Mesendoderm (in vitro differentiated cells): ENCODE measurements around the gene DNAJA3.
"Not testable (repeated sequence)": the region's sequence is repeated elsewhere in the genome, so short reads cannot be mapped to it uniquely, and the experiment has no call there.

ENCODE experiments used
- DNase-seq: peaks from one replicate; pipeline ENCODE4 v3.0.0; 2013
- H2AK5ac ChIP-seq: 2 replicates; pipeline ENCODE4 v1.6.1; 2013; ENCODE audit warnings: low read length, inconsistent platforms
- H2BK120ac ChIP-seq: 2 replicates; pipeline ENCODE4 v1.6.1; 2013; ENCODE audit warnings: low read depth, mild to moderate bottlenecking, low read length, moderate library complexity, mixed read lengths
- H2BK15ac ChIP-seq: replicated peaks from 2 replicates; pipeline ENCODE4 v1.6.1; 2013; ENCODE audit warnings: low read depth, mild to moderate bottlenecking, moderate library complexity
- H2BK5ac ChIP-seq: 2 replicates; pipeline ENCODE4 v1.6.1; 2013; ENCODE audit warnings: low read length, inconsistent platforms
- H3K18ac ChIP-seq: 2 replicates; pipeline ENCODE4 v1.6.1; 2013; ENCODE audit warnings: mild to moderate bottlenecking, low read length, mixed read lengths
- H3K23ac ChIP-seq: one replicate; pipeline ENCODE4 v1.6.1; 2013; ENCODE audit warnings: low read length
- H3K27ac ChIP-seq: 2 replicates; pipeline ENCODE4 v1.5.1; 2013; ENCODE audit warnings: low read depth, mild to moderate bottlenecking, inconsistent platforms, low read length, moderate library complexity
- H3K27me3 ChIP-seq: 2 replicates; pipeline ENCODE4 v1.6.1; 2013; ENCODE audit warnings: low read length, control low read depth, mild to moderate bottlenecking, inconsistent platforms; ENCODE audit not compliant: insufficient read depth, poor library complexity
- H3K36me3 ChIP-seq: 2 replicates; pipeline ENCODE4 v1.6.1; 2013; ENCODE audit warnings: low read length, inconsistent platforms; ENCODE audit not compliant: control insufficient read depth, insufficient read depth
- H3K4ac ChIP-seq: one replicate; pipeline ENCODE4 v1.6.1; 2013; ENCODE audit warnings: low read depth, mild to moderate bottlenecking, low read length, moderate library complexity
- H3K4me1 ChIP-seq: 2 replicates; pipeline ENCODE4 v1.6.1; 2013; ENCODE audit warnings: low read depth, low read length, inconsistent platforms; ENCODE audit not compliant: control insufficient read depth
- H3K4me2 ChIP-seq: 2 replicates; pipeline ENCODE4 v1.6.1; 2013; ENCODE audit warnings: low read length
- H3K4me3 ChIP-seq: 2 replicates; pipeline ENCODE4 v1.5.1; 2013; ENCODE audit warnings: mild to moderate bottlenecking, low read length
- H3K56ac ChIP-seq: one replicate; pipeline ENCODE4 v1.6.1; 2013; ENCODE audit warnings: low read length
- H3K79me1 ChIP-seq: 2 replicates; pipeline ENCODE4 v1.6.1; 2013; ENCODE audit warnings: low read length, inconsistent platforms
- H3K79me2 ChIP-seq: 2 replicates; pipeline ENCODE4 v1.6.1; 2013; ENCODE audit warnings: mild to moderate bottlenecking, low read length; ENCODE audit not compliant: control insufficient read depth, insufficient read depth
- H3K9ac ChIP-seq: 2 replicates; pipeline ENCODE4 v1.6.1; 2013; ENCODE audit warnings: low read length, inconsistent platforms
- H4K5ac ChIP-seq: one replicate; pipeline ENCODE4 v1.6.1; 2013; ENCODE audit warnings: low read length
- H4K8ac ChIP-seq: one replicate; pipeline ENCODE4 v1.6.1; 2013; ENCODE audit warnings: low read depth, mild to moderate bottlenecking, control low read depth, low read length, moderate library complexity
- WGBS: extraction: QIAGEN DNeasy Blood & Tissue Kit; methylation state at CpG from one replicate; pipeline ENCODE4 v1.1.7; 2013; ENCODE audit warnings: low lambda C conversion rate, missing lambda C conversion rate; ENCODE audit not compliant: insufficient coverage; ENCODE audit errors: extremely low coverage; 5-methylcytosine and 5-hydroxymethylcytosine counted together

Gene DNAJA3

DNA sequence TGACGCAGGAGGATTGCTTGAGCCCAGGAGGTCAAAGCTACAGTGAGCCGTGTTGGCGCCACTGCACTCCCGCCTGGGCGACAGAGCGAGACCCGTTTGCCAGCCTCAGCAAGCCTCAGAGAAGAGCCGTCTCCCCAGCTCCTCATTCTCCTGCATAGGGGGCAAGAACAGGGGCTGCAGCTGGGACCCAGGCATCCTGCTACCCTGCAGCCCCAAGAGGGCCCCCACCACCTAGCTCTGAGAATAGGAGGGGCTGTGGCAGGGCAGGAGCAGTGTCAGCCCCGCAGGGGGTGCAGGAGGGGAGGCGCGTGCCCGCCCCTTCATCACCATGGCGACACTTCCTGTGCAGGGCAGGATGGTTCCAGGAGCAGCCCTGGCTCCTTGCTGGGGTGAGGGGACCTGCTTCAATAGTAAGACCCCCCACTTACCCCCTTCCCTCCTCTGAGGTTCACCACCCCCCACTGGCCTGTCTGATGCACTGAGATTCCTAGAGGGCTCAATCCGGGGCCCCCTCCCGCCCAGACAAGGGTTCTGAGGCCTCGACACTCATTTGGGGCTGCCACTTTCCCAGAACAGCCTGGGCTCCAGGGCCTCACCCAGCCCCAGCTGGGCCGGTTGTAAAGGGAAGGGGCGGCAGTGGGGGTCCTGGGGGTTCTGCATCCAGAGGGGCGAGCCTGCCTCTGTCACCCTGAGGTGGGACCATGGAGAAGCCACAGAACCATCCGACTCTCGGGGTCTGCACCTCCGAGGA lies 33.9 kb upstream of the DNAJA3 start:
- Histone ChIP-seq H3K56ac (peak overlapping the region; percentile 81), H3K9ac (peak overlapping the region; percentile 58), H2AK5ac (no peak overlapping the region), H2BK15ac (no peak overlapping the region), H3K36me3 (no peaks in the 10 kb centered on the region), H2BK5ac (peak overlapping the region; percentile 93), H4K5ac (peak overlapping the region; percentile 71), H2BK120ac (peak overlapping the region; percentile 30), H3K4ac (peak overlapping the region; percentile 88), H3K18ac (peak overlapping the region; percentile 63), H3K23ac (no peak overlapping the region), H3K4me1 (peaks cover 16% of the 10 kb centered on the region), H3K4me3 (no peak overlapping the region), H4K8ac (no peak overlapping the region), H3K79me1 (no peaks in the 10 kb centered on the region), H3K27me3 (no peaks in the 10 kb centered on the region), H3K79me2 (no peaks in the 10 kb centered on the region), H3K4me2 (no peak overlapping the region), H3K27ac (peak overlapping the region; percentile 75)
- no CpG with 5 or more reads among the region's 22 CpGs for WGBS
- peak; percentile 77 for DNase-seq

- no peaks in the 10 kb centered on the region for H3K79me1 ChIP-seq
- DNase-seq = peak; percentile 92
- H2AK5ac ChIP-seq = no peak overlapping the region
- no peak overlapping the region for H3K23ac ChIP-seq
- H2BK120ac ChIP-seq = peak overlapping the region; percentile 30
- H3K79me2 ChIP-seq = no peaks in the 10 kb centered on the region
- no CpG with 5 or more reads among the region's 27 CpGs for WGBS
- peak overlapping the region; percentile 75 for H3K27ac ChIP-seq
- no peak overlapping the region for H2BK15ac ChIP-seq
- peak overlapping the region; percentile 63 for H3K18ac ChIP-seq
- H4K8ac ChIP-seq = no peak overlapping the region
- H3K4ac ChIP-seq = peak overlapping the region; percentile 88
- no peaks in the 10 kb centered on the region for H3K36me3 ChIP-seq
- no peaks in the 10 kb centered on the region for H3K27me3 ChIP-seq
- peaks cover 16% of the 10 kb centered on the region for H3K4me1 ChIP-seq
- H4K5ac ChIP-seq = peak overlapping the region; percentile 71
- peak overlapping the region; percentile 93 for H2BK5ac ChIP-seq
- peak overlapping the region; percentile 58 for H3K9ac ChIP-seq
- no peak overlapping the region for H3K4me2 ChIP-seq
- no peak overlapping the region for H3K4me3 ChIP-seq
- H3K56ac ChIP-seq = peak overlapping the region; percentile 81
These were observed 33.1 kb upstream of the DNAJA3 start for GRCh38 chr16:4392382-4393239.

- DNase-seq = no peak
- Histone ChIP-seq H3K18ac (peak overlapping the region; percentile 63), H3K4ac (no peak overlapping the region), H2BK5ac (peak overlapping the region; percentile 77), H3K27me3 (no peaks in the 10 kb centered on the region), H3K79me1 (no peaks in the 10 kb centered on the region), H2BK15ac (no peak overlapping the region), H3K4me3 (no peak overlapping the region), H3K4me1 (peaks cover 16% of the 10 kb centered on the region), H3K27ac (peak overlapping the region; percentile 75), H3K4me2 (no peak overlapping the region), H3K36me3 (no peaks in the 10 kb centered on the region), H2AK5ac (peak overlapping the region; percentile 20), H3K9ac (peak overlapping the region; percentile 28), H2BK120ac (no peak overlapping the region), H4K5ac (peak overlapping the region; percentile 24), H3K56ac (peak overlapping the region; percentile 81), H3K23ac (no peak overlapping the region), H4K8ac (no peak overlapping the region), H3K79me2 (no peaks in the 10 kb centered on the region)
- WGBS = no CpG with 5 or more reads among the region's 6 CpGs
These were observed 32.4 kb upstream of the DNAJA3 start for GRCh38 chr16:4393240-4393600.

DNA sequence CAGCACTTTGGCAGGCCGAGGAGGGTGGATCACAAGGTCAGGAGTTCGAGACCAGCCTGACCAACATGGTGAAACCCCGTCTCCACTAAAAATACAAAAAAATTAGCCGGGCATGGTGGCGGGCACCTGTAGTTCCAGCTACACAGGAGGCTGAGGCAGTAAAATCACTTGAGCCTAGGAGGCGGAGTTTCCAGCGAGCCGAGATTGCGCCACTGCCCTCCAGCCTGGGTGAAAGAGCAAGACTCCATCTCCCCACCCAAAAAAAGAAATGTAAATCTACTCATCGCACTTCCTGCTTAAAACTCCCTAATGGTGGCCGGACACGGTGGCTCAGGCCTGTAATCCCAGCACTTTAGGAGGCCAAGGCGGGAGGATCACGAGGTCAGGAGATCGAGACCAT lies 31.8 kb upstream of the DNAJA3 start:
- H4K8ac ChIP-seq, H3K79me1 ChIP-seq, H2BK120ac ChIP-seq, DNase-seq, H3K23ac ChIP-seq, H3K79me2 ChIP-seq, H3K4me2 ChIP-seq, H2BK15ac ChIP-seq, H2AK5ac ChIP-seq, H3K4me3 ChIP-seq, H3K27me3 ChIP-seq, H4K5ac ChIP-seq, H3K18ac ChIP-seq, H3K36me3 ChIP-seq, H3K4ac ChIP-seq, H3K27ac ChIP-seq, H3K56ac ChIP-seq, H2BK5ac ChIP-seq, H3K9ac ChIP-seq: not testable (repeated sequence)
- peaks cover 12% of the 10 kb centered on the region for H3K4me1 ChIP-seq
- WGBS = no CpG with 5 or more reads among the region's 15 CpGs

DNA sequence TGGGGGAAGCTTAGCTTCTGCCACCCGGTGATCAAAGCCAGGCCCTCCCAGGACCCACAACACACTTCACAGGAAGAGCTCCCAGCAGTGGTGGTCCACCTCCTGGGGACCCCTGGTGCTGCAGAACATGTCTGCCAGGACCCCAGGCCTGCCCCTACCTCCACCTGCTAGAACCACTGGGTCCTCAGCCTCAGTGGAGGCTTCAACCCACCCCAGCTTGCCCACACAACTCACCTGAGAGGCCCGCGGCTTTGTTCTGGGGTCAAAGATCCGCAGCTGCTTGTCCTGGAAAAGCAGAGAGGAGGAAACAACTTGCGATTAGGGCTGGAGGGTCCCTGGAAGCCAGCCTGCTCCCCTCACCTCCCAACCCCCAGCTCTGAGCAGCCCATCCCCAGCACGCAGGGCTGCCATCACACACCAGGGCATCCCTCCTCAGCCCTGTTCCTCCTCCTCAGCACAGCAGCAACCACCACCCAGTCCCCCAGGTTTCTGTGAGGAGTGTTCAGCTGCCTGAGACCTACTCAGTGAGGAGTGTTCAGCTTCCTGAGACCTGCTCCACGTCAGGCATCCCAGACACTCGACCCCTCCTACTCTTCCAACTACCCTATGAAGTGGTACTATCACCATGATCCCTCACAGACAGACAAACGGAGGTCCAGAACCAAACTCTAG lies 30.5 kb upstream of the DNAJA3 start:
- Histone ChIP-seq H2BK15ac (no peak overlapping the region), H3K4me3 (no peak overlapping the region), H3K4me1 (peaks cover 11% of the 10 kb centered on the region)

More for the DNA sequence above, 30.5 kb upstream of the DNAJA3 start:
- H3K27me3 ChIP-seq = no peaks in the 10 kb centered on the region
- no peak overlapping the region for H3K27ac ChIP-seq
- H2BK120ac ChIP-seq = no peak overlapping the region
- H4K5ac ChIP-seq = no peak overlapping the region
- no peak overlapping the region for H2AK5ac ChIP-seq
- no peaks in the 10 kb centered on the region for H3K36me3 ChIP-seq
- no peak overlapping the region for H3K23ac ChIP-seq
- H3K9ac ChIP-seq = no peak overlapping the region
- H2BK5ac ChIP-seq = no peak overlapping the region
- WGBS = no CpG with 5 or more reads among the region's 9 CpGs
- no peak overlapping the region for H3K4me2 ChIP-seq
- no peak overlapping the region for H3K18ac ChIP-seq
- H4K8ac ChIP-seq = no peak overlapping the region
- H3K79me2 ChIP-seq = no peaks in the 10 kb centered on the region
- H3K4ac ChIP-seq = no peak overlapping the region
- DNase-seq = no peak
- H3K56ac ChIP-seq = no peak overlapping the region
- H3K79me1 ChIP-seq = no peaks in the 10 kb centered on the region
